Transverse colon (tissue), 4 donors: ENCODE results near the gene RHOD.

Source experiments
- EP300 ChIP-seq: sonication (generic); formaldehyde crosslinking; IDR thresholded peaks from one replicate; pipeline ENCODE4 v1.6.1; 2017; ENCODE audit warnings: antibody characterized with exemption, low read depth
- POLR2A ChIP-seq: fragments of 450-650 bp; IDR thresholded peaks from one replicate; pipeline ENCODE4 v1.6.1; 2016; ENCODE audit warnings: antibody characterized with exemption, mild to moderate bottlenecking, moderate library complexity
- POLR2AphosphoS5 ChIP-seq, 3 donors: sonication (generic); formaldehyde crosslinking; IDR thresholded peaks; one replicate each; pipeline ENCODE4 v1.6.1; 2016; ENCODE audit warnings: antibody characterized with exemption in 3 of 3
- TF ChIP-seq, protein P1 (sequence below), 5 experiments: fragments of 200-600 bp in 3 of 5; fragments of 450-650 bp in 2 of 5; sonication (generic) in 3 of 5; IDR thresholded peaks; 1 replicate in 2 of 5; 2 replicates in 3 of 5; pipeline ENCODE4 v1.5.1; 2016 to 2017; ENCODE audit warnings: antibody characterized with exemption in 5 of 5, inconsistent platforms in 3 of 5, mild to moderate bottlenecking in 2 of 5, moderate library complexity in 1 of 5

DNA sequence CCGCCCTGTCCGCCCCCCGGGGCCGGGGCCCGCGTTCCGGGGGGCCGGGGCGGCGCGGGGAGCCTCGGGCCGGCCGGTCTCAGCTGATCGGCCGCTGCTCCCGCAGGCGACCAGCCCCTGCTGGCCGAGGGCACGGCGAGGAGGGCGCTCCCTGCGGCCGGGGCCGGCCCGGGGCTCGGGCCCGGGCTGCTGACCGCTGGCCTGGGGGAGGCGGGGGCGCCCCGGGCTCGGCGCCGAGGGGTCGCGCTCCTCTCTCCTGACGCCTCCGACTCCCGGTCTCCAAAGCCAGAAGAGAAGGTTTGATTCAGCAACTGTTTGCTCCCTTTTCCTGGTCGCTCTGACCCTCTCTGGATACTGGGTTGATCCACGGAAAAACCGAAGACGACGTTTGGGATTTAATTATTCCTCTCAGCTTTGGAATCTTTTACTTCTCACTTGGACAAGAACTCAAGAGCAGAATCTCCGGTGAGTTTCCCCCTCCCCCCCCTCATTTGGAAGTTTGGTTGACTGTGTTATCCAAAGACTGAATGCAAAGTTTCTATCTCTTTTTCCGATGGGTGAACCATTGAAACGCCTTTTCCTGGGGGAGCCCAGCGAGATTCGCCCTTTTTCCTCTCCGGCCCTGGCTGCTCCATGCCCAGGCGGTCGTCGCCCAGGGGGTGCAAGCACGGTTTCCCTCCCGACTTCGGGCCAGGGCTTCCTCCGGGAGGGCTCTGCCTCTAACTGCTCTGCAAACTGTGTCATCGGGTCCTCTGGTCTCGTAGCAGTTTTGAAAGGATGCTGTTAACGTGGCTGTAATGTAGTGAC, 63.1 kb downstream of the RHOD start:
- TF ChIP-seq, protein P1, sequence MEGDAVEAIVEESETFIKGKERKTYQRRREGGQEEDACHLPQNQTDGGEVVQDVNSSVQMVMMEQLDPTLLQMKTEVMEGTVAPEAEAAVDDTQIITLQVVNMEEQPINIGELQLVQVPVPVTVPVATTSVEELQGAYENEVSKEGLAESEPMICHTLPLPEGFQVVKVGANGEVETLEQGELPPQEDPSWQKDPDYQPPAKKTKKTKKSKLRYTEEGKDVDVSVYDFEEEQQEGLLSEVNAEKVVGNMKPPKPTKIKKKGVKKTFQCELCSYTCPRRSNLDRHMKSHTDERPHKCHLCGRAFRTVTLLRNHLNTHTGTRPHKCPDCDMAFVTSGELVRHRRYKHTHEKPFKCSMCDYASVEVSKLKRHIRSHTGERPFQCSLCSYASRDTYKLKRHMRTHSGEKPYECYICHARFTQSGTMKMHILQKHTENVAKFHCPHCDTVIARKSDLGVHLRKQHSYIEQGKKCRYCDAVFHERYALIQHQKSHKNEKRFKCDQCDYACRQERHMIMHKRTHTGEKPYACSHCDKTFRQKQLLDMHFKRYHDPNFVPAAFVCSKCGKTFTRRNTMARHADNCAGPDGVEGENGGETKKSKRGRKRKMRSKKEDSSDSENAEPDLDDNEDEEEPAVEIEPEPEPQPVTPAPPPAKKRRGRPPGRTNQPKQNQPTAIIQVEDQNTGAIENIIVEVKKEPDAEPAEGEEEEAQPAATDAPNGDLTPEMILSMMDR (IDR thresholded peaks at IDR 0.05), result no peak
- TF ChIP-seq POLR2A, result no peak
- no peak for TF ChIP-seq EP300
- TF ChIP-seq POLR2AphosphoS5 (IDR thresholded peaks at IDR 0.05), result no peak
